Measurements from ENCODE around the gene TSC22D3.

Gene TSC22D3

DNA sequence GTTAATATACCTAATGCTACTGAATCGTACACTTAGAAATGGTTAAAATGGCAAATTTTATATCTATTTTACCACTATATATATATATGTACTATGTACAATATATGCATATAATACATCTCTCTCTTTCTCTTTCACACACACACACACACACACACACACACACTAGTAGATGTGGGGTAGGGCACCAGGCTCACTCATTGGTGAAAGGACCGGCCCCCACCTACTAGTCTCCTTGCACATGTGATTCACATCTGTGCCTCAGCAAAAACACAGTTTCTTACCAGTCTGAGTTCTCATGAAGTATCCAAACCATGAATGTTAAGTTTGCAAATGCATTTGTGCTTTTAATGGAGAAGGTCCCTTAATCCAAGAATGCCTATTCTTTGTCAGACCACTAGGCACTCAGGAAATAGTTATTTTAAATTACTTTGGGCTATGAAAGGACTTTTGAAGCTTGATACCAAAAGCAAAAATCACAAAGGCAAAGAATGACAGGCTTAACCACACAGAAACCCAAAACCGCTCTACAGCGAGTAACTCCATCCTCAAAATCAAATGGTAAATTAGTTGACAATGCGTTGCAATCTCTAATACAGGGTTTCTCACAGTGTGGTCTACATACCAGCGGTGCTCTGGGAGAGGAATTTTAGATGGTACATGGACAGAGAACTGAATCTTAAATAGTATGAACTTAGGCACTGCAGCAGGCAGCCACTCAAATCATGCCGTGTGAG lies 5.8 kb downstream of the TSC22D3 start:
- TF ChIP-seq, protein P1, sequence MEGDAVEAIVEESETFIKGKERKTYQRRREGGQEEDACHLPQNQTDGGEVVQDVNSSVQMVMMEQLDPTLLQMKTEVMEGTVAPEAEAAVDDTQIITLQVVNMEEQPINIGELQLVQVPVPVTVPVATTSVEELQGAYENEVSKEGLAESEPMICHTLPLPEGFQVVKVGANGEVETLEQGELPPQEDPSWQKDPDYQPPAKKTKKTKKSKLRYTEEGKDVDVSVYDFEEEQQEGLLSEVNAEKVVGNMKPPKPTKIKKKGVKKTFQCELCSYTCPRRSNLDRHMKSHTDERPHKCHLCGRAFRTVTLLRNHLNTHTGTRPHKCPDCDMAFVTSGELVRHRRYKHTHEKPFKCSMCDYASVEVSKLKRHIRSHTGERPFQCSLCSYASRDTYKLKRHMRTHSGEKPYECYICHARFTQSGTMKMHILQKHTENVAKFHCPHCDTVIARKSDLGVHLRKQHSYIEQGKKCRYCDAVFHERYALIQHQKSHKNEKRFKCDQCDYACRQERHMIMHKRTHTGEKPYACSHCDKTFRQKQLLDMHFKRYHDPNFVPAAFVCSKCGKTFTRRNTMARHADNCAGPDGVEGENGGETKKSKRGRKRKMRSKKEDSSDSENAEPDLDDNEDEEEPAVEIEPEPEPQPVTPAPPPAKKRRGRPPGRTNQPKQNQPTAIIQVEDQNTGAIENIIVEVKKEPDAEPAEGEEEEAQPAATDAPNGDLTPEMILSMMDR (conservative IDR thresholded peaks at IDR 0.05): no peak
- TF ChIP-seq ZFX (IDR thresholded peaks at IDR 0.05): no peak
- H3K27ac ChIP-seq: no peak overlapping the region

DNA sequence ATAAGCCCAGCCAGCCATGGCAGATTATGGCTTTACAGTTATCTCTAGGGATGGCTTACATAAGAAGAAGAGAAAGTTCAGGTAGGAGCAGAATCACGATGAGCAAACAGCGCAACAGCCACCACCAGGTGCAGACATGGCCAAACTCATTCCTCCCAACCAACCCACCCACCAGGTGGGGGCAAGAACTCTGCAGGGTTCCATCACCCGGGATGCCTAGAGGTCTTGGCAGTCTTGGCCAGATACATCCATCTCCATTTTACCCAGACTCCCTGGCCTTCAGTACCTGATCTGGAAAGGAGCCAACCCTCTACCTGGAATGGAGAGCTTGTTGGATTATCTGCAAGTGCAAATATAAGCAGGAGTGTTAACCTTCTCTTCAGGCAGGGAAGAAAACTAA lies 7.5 kb downstream of the TSC22D3 start:
- H3K27ac ChIP-seq: no peak overlapping the region
- TF ChIP-seq, protein P1 (conservative IDR thresholded peaks at IDR 0.05): no peak
- TF ChIP-seq ZFX (IDR thresholded peaks at IDR 0.05): no peak

DNA sequence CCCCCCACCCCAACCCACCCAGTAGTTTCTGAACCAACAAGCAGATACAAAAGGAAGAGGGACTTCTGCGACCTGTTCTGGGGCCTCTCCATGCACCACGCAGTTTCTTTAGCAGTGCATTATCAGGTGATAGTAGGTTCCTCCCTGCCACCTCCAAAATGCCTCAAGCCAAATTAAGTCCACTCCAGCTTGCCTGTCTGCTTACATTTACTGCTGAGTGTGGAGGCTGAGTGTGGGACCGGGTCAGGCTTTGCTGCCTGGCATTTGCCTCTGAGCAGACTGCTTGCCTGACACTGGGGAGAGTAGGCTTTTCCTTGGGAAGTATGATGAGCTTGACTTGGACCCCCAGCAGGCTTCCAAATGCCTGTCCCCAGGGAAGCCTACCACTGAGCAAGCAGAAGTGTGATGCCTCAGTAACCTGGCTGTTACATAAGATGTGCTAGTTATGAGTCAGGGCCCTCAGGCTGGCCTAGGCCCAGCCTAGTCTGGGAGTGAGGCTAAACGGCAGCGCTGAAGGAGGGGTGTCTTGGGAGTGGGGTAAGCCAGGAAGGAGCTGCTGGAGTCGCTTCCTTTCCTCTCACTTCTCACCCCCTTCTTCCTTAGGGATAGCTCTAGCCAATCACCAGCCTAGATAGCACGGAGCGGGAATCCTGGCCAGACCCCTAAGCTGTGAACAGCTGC lies 9.0 kb downstream of the TSC22D3 start:
- TF ChIP-seq, protein P1 (conservative IDR thresholded peaks at IDR 0.05): no peak
- no peak for TF ChIP-seq ZFX (IDR thresholded peaks at IDR 0.05)
- H3K27ac ChIP-seq: no peak overlapping the region

DNA sequence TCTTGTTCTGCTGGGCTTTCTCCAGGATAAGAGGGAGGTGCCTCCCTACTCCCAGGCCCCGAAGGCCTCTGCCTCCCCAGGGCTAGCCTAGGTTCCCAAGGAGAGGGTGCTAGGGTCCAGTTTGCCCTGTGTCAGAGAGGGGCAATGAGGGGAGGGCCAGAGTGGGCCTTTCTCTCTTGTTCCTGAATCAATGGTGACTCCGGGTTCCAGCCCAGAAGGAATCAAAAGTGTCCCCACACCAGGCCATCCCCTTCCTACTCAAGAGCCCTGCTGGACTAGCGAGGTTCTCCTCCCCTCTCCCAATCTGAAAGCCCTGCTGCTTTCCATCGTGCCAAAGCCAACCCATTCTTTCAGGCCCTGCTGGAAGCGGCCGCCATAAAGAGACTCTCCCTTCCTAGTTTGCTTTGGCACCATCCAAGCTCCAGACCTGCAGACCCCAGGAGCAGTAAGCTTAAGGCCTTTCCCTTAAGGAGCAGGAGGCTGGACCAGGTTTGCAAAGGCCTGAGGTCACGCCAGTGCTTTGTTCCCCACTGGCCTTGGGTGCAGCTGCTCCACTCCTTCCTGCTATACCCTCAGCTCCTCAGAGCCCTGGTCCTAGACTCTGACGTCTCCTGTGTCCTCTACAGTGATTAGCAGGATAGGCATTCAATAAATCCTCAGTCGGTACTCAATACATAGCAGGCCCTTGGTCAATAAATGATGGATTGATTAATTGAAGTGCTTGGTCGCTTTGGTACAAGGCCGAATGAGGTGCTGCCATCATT lies 10.6 kb downstream of the TSC22D3 start:
- no peak for TF ChIP-seq ZFX (IDR thresholded peaks at IDR 0.05)
- TF ChIP-seq, protein P1 (conservative IDR thresholded peaks at IDR 0.05): no peak
- H3K27ac ChIP-seq: no peak overlapping the region

DNA sequence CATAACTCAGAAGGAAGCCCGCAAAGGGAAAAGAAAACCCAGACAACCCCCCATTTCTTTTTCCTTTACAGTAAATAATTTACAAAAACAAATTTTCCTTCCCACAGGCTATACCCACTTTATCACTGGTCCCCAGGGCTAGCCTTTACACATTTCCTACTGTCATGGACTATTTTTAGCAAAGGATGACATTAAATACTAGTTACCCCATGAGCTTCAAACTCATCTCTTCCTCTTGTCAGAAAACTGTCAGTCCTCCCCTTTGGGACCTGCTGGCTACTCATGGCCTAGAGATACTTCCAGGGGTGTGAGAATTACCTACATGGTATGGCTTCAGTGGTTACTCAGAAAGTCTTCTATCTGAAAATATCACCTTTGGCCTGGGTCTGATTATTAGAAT lies 11.9 kb downstream of the TSC22D3 start:
- H3K27ac ChIP-seq: no peak overlapping the region
- TF ChIP-seq ZFX (IDR thresholded peaks at IDR 0.05): no peak
- TF ChIP-seq, protein P1 (conservative IDR thresholded peaks at IDR 0.05): no peak

DNA sequence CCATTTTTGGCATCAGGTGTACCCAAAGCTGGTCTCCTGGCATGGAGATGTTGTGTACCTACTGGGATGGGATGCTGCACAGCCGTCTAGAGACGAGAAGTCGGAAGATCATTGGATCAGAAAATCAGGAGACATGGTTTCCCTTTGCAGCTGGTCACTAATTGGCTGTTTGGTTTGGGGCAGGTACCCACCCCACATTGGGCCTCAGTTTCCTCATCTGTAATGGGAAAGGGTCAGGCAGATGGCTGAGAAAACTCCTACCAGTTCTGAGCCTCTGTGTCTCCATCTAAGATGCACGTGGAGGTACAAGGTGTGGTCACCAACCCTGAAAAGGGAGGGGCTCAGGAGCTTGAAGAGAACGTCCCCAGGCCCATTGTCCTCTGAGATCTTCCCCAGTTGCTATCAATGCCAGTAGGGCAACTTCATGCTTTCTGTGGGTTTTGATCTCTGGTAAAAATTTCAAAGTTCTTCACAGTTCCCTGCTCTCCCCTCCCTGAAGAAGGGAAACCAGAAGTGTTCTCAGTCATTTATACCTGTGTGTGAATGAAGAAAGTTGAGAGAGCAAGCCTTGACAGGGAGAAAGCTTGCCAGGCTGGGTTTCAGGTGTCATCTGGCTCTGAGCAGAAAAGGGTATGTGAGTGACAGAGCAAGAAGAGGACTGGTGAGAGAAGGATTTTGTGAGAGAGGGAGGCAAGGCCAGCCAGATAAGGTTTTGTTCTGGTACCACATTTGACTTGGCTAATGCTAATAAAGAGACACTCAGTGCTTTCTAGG lies 15.1 kb downstream of the TSC22D3 start:
- TF ChIP-seq, protein P1 (conservative IDR thresholded peaks at IDR 0.05): no peak
- TF ChIP-seq ZFX (IDR thresholded peaks at IDR 0.05): no peak
- H3K27ac ChIP-seq: no peak overlapping the region
